NCI-H2227 (cell line): ENCODE measurements around the gene PLN.

Experiments
- DNase-seq: peaks from one replicate; lab custom pipeline; 2025; ENCODE audit not compliant: unreplicated experiment; lab: John Stamatoyannopoulos, UW

The PLN gene

GRCh38 chr6:118548136-118548535 lies at the start of gene PLN:
PLN (plus strand) TSS chr6:118548296; CDS start chr6:118558922, 10,626 bp downstream.
- DNase-seq = no peak

DNA sequence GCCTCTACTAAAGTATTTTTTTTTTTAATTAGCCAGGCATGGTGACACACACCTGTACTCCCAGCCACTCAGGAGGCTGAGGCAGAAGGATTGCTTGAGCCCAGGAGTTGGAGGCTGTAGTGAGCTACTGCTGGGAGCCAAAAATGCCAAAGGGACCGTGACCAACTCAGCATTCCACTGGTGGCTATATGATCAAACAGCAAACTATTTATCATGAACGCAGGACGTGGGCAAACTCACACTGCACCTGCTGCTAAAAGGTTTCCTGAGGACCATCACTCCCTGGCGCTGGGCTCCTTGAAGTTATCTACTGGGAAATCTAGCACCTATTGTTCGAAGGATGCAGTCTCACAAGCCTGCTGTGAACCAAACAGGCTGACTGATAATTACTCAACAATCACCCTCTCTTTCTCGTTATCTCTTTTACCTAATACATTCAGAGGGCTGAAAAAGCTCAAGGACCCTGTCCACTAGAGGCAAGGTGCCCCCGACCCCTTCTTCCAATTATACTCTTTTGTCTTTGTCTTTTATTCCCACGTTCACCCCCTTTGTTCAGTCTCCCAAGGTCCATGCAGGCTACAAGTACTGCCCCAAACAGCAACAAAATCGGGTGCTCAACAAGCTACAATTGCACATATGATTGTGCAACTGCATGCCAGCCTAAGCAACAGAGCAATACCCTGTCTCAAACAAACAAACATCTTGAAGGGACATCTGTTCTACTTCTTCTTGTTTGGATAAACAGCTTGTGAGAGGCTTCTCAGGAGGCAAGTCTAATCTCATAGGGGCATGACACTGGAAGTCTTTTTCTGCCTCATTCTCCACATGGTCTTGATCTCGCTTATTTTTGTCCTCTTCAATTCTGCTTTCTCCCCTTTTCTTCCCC lies 47.7 kb upstream of the PLN start:
- no peak for DNase-seq

GRCh38 chr6:118501099-118501498 lies 47.0 kb upstream of the PLN start:
- no peak for DNase-seq

DNA sequence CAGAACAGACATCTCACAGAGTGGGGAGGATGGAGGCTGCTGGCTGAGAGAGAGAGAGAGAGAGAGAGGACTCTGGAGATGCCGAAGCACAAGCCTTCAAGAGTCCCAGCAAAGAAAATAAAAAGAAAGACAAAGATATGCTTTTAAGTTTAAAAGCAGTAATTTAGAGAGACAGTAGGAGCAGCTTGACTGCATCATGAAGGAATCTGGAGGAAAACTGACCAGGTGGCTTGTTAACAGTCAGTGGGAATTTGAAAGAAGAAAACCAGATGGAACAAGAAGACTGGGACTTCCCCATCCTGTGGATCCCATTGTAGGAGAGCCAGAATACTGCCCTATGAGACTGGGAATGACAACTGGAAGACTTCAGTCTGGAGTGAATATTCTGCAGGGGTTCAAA lies 46.3 kb upstream of the PLN start:
- DNase-seq = no peak

DNA sequence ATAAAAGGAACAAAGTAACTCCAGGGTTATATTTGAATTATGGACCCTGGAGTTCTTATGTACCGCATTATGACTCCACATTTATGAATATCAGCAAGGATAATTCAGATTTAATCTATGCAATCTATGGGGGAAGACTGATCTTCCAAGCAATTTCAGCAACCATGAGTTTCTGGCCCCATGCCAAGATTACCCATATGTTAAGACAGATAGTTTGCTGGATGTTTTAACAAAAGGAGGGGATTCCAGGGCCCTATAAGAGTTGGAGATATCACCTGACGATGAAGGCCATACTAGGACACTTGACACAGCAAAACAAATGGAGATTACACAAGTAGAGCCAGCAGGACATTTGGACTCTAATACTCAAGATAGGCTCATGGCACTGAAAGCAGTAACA lies 45.9 kb upstream of the PLN start:
- DNase-seq = no peak

- DNase-seq = no peak
Observed at GRCh38 chr6:118504611-118505010, 43.5 kb upstream of the PLN start.

- no peak for DNase-seq
Observed at GRCh38 chr6:118505656-118506055, 42.4 kb upstream of the PLN start.

- no peak for DNase-seq
Observed at GRCh38 chr6:118506071-118506638, 41.9 kb upstream of the PLN start.

DNA sequence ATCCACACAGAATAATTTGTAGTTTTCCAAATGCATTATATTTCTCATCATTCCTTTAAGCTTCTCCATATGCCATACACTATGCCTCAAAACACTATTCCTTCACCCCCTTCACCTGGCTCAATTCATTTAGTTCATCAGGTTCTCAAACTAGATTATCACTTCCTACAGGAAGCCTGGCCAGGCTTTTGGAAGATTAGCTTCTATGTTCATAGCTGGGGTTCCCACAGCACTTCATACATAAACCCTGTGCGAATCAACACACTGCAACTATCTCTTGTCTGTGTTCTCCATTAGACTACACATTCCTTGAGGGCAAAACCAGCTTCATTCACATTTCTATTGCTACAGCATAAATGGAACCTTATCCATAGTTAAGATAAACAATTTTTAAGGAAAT lies 40.5 kb upstream of the PLN start:
- no peak for DNase-seq

- peak; percentile 6 for DNase-seq
Observed at GRCh38 chr6:118509009-118509617, 39.0 kb upstream of the PLN start.

GRCh38 chr6:118511930-118512715 lies 36.0 kb upstream of the PLN start:
- DNase-seq = no peak

DNA sequence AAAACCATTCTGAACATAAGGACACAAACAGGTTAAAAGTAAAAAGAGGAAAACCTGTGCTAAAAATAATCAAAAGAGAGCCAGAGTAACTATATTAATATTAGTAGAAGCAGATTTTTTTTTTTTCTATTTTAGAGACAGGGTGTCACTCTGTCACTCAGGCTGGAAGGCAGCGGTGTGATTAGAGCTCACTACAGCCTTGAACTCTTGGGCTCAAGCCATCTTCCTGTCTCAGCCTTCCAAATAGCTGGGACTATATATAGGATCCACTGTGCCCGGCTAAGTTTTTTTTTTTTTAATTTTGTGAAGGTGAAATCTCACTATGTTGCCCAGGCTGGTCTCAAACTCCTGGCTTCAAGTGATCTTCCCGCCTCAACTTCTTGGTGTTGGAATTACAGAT lies 33.4 kb upstream of the PLN start:
- DNase-seq = no peak

- no peak for DNase-seq
Observed at GRCh38 chr6:118522422-118522821, 25.7 kb upstream of the PLN start.

DNA sequence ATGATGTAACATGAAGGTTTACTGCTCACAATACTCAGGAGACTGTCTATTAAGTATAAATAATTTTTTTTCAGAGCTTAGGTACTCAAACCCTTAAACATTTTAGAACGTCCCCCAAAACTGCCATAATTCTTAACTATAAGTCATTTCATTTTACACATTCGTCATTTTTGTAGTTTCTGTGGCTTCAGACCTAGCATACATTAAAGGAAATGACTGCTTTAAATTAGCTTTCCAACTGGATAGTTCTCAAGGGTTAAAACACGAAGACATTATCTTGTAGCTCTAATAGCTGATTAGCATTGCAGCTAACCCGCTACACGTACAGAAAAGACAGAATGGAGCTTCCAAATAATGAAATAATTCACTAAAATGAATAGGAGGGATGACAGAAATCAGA lies 24.9 kb upstream of the PLN start:
- DNase-seq = no peak

DNA sequence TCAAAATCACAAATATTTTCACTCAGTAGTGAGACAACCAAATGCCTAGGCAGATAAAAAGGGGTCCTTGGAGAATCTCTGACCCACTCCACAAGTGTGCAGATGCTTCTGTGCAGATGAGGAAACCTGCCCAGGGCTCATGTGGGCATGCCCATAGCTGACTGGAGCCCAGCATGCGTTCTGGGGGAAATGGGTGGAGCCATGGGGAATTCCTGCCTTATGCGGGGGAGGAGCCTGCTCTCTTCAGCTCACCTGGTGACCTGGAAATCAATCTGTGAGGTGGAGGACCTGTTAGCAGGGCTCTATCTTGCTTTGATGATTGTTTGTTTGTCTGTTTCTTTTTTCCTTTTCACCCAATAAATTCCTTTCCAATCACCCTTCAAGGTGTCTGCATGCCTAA lies 23.4 kb upstream of the PLN start:
- DNase-seq = no peak

DNA sequence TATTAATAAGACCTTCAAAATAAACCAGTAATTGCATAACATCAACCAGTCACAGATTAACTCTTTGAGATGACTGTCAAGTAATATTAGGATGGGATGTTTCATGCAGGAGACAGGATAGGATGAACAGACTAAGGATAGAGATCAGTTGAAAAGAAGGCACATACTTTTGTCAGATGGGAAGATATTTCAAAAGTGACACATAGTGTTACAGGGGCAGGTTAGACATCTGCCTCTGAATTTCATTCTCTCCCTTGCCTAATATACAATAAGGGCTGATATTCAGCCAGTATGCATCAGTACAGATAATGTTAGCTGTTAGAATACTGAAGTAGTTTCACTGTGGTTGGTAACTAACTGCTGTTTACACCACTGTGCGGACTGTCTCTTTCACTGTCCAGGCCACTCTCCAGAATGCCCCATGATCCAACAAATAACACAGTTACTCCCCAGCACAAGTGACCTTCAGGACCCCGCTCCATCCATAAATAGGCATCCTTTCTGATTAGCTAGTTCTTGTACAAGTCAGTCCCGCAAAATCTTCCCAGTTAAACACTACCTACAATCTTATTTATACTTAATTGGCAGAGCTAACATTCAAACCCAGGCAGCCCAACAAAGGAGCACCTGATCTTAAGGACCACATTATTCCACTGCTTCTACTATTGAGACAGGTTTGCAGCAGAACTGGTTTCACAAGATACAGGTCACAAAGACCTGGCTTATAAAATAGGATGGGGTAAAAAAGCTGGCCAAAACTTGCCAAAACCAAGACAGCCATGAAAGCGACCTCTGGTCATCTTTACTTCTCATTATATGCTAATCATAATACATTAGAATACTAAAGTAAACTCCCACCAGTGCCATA lies 21.9 kb upstream of the PLN start:
- peak; percentile 25 for DNase-seq

- DNase-seq = no peak
Observed at GRCh38 chr6:118528129-118528528, 20.0 kb upstream of the PLN start.

- DNase-seq = no peak
Observed at GRCh38 chr6:118529756-118530155, 18.3 kb upstream of the PLN start.

- no peak for DNase-seq
Observed at GRCh38 chr6:118530942-118531341, 17.2 kb upstream of the PLN start.

- no peak for DNase-seq
Observed at GRCh38 chr6:118535176-118535844, 12.8 kb upstream of the PLN start.
